ENCODE results near the gene TMEM9B. TPM values are rescaled to one million over a fixed set of nuclear protein-coding genes. Genes with fewer than 3 reads are reported as not detected.

The TMEM9B gene
- total and polyA plus RNA-seq, 9 of the 15 experiments (the other 6 are each of a cell fraction or from before 2014, with no cell fraction given), result 7.7 to 20.0 (median 14.0) TPM

- Histone ChIP-seq H3K36me3 (ENCODE audit: control insufficient read depth, insufficient read depth, low read length) (peaks cover 5% of the 10 kb centered on the region; the same call in 1 of the 3 replicates), H3K79me2 (ENCODE audit: control insufficient read depth, insufficient read depth, low read length) (no peaks in the 10 kb centered on the region), H3K27ac (ENCODE audit: extremely low read depth, low read depth, low read length) (no peak overlapping the region), H3K4me2 (ENCODE audit: insufficient read depth, low read length) (no peak overlapping the region), H2AFZ (ENCODE audit: low read depth, low read length) (no peak overlapping the region), H3K4me3 (no peak overlapping the region), H3K9me3 (replicated peaks; ENCODE audit: control insufficient read depth, insufficient read depth, low read depth, low read length) (no peaks in the 10 kb centered on the region), H4K20me1 (replicated peaks; ENCODE audit: control insufficient read depth, insufficient read depth, low read length) (no peaks in the 10 kb centered on the region), H3K9ac (ENCODE audit: insufficient read depth in 1 of 2, low read depth in 2 of 2, low read length in 2 of 2) (no peak overlapping the region), H3K4me1 (replicated peaks in 1 of 2; ENCODE audit: control insufficient read depth in 2 of 2, insufficient read depth in 2 of 2, low read length in 2 of 2) (peaks cover 4 to 30% of the 10 kb centered on the region in 2 experiments), H3K27me3 (ENCODE audit: control insufficient read depth in 2 of 2, insufficient read depth in 2 of 2, low read length in 2 of 2) (no peaks in the 10 kb centered on the region), H3K9me1 (ENCODE audit: control insufficient read depth, insufficient read depth, low read length) (no peaks in the 10 kb centered on the region)
- no peak for ATAC-seq
- TF ChIP-seq SMAD2 (IDR thresholded peaks at IDR 0.05; ENCODE audit: low read depth, low read length) (no peak), MCM7 (IDR thresholded peaks at IDR 0.05) (no peak), TEAD1 (CRISPR knock-in tag; IDR thresholded peaks at IDR 0.05) (no peak)
- FAIRE-seq, result no peak
- POLR2A ChIA-PET, result interaction anchor here (1.1 kb wide), 1 partner anchor 9 kb away, joined by 4 read pairs; no protein-coding TSS in a partner anchor
- CTCF ChIA-PET (ENCODE audit: low intra/inter-chr PET ratio), result no interaction called here
- no peak for DNase-seq (ENCODE audit: extremely low read depth in 1 of 4, low spot score in 3 of 4)
- intact Hi-C loops (cut with micrococcal nuclease), result no loop called here
- no TSS peak for BruUV-seq (replicated peaks)
- WGBS (ENCODE audit: insufficient coverage, low coverage, missing lambda C conversion rate), result 78% methylated on average over 5 of the region's 5 CpGs
- in situ Hi-C loops (cut with MboI), result no loop called here
Observed at GRCh38 chr11:8985462-8985861, 21.2 kb upstream of the TMEM9B start.

GRCh38 chr11:8983552-8983951 is 19.3 kb upstream of the TMEM9B start:
- Histone ChIP-seq H3K4me1 (replicated peaks in 1 of 2; ENCODE audit: control insufficient read depth in 2 of 2, insufficient read depth in 2 of 2, low read length in 2 of 2) (peaks cover 0 to 12% of the 10 kb centered on the region in 2 experiments; a peak in 3 of 5 replicates), H3K9me3 (replicated peaks; ENCODE audit: control insufficient read depth, insufficient read depth, low read depth, low read length) (no peaks in the 10 kb centered on the region), H3K27ac (ENCODE audit: extremely low read depth, low read depth, low read length) (no peak overlapping the region), H2AFZ (ENCODE audit: low read depth, low read length) (no peak overlapping the region), H3K36me3 (ENCODE audit: control insufficient read depth, insufficient read depth, low read length) (peaks cover 5% of the 10 kb centered on the region; the same call in 1 of the 3 replicates), H3K79me2 (ENCODE audit: control insufficient read depth, insufficient read depth, low read length) (no peaks in the 10 kb centered on the region), H3K27me3 (ENCODE audit: control insufficient read depth in 2 of 2, insufficient read depth in 2 of 2, low read length in 2 of 2) (no peaks in the 10 kb centered on the region), H3K4me2 (ENCODE audit: insufficient read depth, low read length) (no peak overlapping the region), H3K9me1 (ENCODE audit: control insufficient read depth, insufficient read depth, low read length) (no peaks in the 10 kb centered on the region), H3K9ac (ENCODE audit: insufficient read depth in 1 of 2, low read depth in 2 of 2, low read length in 2 of 2) (no peak overlapping the region), H4K20me1 (replicated peaks; ENCODE audit: control insufficient read depth, insufficient read depth, low read length) (no peaks in the 10 kb centered on the region), H3K4me3 (no peak overlapping the region)
- intact Hi-C loops (cut with micrococcal nuclease), result no loop called here
- in situ Hi-C loops (cut with MboI), result no loop called here
- ATAC-seq, result no peak
- no TSS peak for BruUV-seq (replicated peaks)
- WGBS (ENCODE audit: insufficient coverage, low coverage, missing lambda C conversion rate), result 65% methylated on average over 2 of the region's 2 CpGs
- FAIRE-seq, result no peak
- CTCF ChIA-PET (ENCODE audit: low intra/inter-chr PET ratio), result no interaction called here
- no peak for TF ChIP-seq SFPQ (IDR thresholded peaks at IDR 0.05; ENCODE audit: low read depth, low read length)
- no peak for DNase-seq (ENCODE audit: extremely low read depth in 1 of 4, low spot score in 3 of 4)
- POLR2A ChIA-PET, result interaction anchor here (0.6 to 1.2 kb wide), 2 partner anchors 11 to 736 kb away, joined by 3 read pairs; no protein-coding TSS in a partner anchor

All from K562 (cell line).